ENCODE data around the gene LIN28B. TPM values are rescaled to one million over a fixed set of nuclear protein-coding genes. Genes with fewer than 3 reads are reported as not detected.

LIN28B gene, protein sequence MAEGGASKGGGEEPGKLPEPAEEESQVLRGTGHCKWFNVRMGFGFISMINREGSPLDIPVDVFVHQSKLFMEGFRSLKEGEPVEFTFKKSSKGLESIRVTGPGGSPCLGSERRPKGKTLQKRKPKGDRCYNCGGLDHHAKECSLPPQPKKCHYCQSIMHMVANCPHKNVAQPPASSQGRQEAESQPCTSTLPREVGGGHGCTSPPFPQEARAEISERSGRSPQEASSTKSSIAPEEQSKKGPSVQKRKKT
- under 1 TPM in 2 of 6 donors, not detected in 4; 0.10 to 0.49 TPM for total RNA-seq

DNA sequence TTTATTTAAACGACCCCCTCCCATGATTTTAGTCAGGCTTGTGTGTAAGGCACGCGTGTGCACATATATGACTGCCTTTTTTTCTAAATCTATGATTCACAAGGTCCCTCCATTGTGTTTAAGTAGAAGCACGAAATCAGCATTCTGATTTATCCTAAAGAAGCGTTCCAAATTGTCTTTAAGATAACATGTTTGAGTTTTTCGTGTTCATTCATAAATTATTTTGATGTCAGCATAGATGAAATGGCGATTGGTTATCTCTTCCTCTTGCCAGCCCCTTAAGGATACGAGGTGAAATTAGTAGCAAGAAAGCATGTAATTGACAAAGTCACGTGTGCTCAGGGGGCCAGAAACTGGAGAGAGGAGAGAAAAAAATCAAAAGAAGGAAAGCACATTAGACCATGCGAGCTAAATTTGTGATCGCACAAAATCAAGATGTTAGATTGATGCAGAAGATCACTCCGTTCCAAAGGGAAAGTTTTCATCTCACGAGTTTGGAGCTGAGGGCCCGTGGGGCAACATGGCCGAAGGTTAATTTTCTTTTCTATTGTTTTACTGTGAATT lies at the start of gene LIN28B:
TSS of gene LIN28B (plus strand) at position 377 of the 564 bp plus-strand sequence. CDS start at position 521, 144 bp downstream.
- H3K36me3 ChIP-seq = no peaks in the 10 kb centered on the region
- ATAC-seq (ENCODE audit: low FRiP score in 2 of 2) = no peak
- no peaks in the 10 kb centered on the region for H3K9me3 ChIP-seq
- H3K27me3 ChIP-seq = peaks cover 0 to 60% (median 19%) of the 10 kb centered on the region in 4 donors
- H3K27ac ChIP-seq = no peak within 1 kb of the TSS
- no peak for DNase-seq
- 6 to 11% methylated on average over 15 of the region's 15 CpGs for WGBS, 2 donors
- peaks cover 0 to 8% (median 2%) of the 10 kb centered on the region in 4 donors for H3K4me1 ChIP-seq
- H3K4me3 ChIP-seq = no peak within 1 kb of the TSS
- TF ChIP-seq, protein P1, sequence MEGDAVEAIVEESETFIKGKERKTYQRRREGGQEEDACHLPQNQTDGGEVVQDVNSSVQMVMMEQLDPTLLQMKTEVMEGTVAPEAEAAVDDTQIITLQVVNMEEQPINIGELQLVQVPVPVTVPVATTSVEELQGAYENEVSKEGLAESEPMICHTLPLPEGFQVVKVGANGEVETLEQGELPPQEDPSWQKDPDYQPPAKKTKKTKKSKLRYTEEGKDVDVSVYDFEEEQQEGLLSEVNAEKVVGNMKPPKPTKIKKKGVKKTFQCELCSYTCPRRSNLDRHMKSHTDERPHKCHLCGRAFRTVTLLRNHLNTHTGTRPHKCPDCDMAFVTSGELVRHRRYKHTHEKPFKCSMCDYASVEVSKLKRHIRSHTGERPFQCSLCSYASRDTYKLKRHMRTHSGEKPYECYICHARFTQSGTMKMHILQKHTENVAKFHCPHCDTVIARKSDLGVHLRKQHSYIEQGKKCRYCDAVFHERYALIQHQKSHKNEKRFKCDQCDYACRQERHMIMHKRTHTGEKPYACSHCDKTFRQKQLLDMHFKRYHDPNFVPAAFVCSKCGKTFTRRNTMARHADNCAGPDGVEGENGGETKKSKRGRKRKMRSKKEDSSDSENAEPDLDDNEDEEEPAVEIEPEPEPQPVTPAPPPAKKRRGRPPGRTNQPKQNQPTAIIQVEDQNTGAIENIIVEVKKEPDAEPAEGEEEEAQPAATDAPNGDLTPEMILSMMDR (IDR thresholded peaks at IDR 0.05) = no peak
- TF ChIP-seq POLR2A (IDR thresholded peaks at IDR 0.05) (no peak), POLR2AphosphoS5 (IDR thresholded peaks at IDR 0.05) (no peak), EP300 (IDR thresholded peaks at IDR 0.05) (no peak)

DNA sequence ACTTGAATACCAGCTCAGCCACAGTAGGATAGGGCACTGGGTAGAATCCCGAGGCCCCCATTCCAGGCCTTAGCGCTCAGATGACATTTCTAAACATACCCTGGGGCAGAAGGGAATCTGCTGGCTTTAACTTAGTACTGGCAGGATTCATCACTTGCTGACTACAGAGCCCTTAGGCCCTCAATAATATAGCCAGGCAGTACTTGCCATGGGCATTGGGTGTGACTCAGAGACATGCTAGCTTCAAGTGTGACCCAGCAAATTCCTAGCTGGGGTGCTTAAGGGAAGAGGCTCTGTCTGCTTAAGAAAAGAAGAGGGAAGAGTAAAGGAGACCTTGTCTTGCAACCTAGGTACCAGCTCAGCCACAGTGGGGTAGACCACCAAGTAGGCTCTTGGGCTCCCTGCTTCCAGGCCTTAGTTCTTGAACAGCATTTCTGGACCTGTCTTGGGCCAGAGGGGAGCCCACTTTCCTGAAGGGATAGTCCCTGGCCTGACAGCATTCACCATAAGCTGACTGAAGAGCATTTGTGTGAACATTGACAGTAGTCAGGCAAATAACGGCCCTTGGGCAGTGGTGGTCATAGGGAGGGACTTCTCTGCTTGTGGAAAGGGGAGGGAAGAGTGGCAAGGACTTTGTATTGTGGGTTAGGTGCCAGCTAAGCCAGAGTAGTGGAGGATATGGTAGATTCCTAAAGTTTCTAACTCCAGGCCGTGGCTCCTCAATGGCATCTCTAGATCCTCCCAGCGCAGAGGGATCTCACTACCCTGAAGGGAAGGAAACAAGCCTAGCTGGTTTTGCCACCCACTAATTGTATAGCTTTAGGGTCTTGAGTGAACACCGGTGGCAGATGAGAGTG lies 48.6 kb upstream of the LIN28B start:
- Histone ChIP-seq H3K36me3 (no peaks in the 10 kb centered on the region), H3K27me3 (no peaks in the 10 kb centered on the region), H3K9me3 (no peaks in the 10 kb centered on the region), H3K27ac (no peak overlapping the region), H3K4me1 (no peaks in the 10 kb centered on the region), H3K4me3 (no peak overlapping the region)
- ATAC-seq (ENCODE audit: low FRiP score in 2 of 2) (no peak), DNase-seq (no peak)
- 82 to 85% methylated on average over 6 of the region's 6 CpGs for WGBS, 2 donors
- TF ChIP-seq, protein P1 (IDR thresholded peaks at IDR 0.05) = no peak
- no peak for TF ChIP-seq POLR2AphosphoS5 (IDR thresholded peaks at IDR 0.05)
- no peak for TF ChIP-seq POLR2A (IDR thresholded peaks at IDR 0.05)
- TF ChIP-seq EP300 (IDR thresholded peaks at IDR 0.05) = no peak

DNA sequence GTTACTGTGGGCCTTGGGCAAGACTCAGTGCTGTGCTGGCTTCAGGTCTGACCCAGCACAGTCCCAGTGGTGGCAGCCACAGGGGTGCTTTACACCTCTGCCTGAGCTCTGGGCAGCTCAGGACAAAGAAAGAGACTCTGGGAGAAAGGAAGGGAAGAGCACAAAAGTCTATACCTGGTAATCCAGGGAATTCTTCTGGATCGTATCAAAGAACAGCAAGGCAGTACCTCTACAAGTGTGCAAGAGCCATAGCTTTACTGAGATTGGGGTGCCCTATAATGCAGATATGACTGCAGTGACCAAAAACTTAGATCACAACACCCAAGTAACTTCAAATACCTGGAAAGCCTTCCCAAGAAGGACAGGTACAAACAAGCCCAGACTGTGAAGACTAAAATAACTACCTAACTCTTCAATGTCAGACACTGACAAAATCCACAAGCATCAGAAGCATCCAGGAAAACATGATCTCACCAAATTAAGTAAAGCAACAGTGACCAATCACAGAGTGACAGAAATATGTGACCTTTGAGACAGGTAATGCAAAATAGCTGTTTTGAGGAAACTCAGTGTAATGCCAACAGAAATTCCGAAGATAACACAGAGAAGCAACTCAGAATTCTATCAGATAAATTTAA lies 47.9 kb upstream of the LIN28B start:
- H3K9me3 ChIP-seq = no peaks in the 10 kb centered on the region
- TF ChIP-seq, protein P1 (IDR thresholded peaks at IDR 0.05) = no peak
- TF ChIP-seq POLR2AphosphoS5 (IDR thresholded peaks at IDR 0.05) = no peak
- TF ChIP-seq POLR2A (IDR thresholded peaks at IDR 0.05) = no peak
- TF ChIP-seq EP300 (IDR thresholded peaks at IDR 0.05) = no peak
- WGBS, 2 donors = 90% methylated on average over 2 of the region's 2 CpGs
- no peak overlapping the region for H3K27ac ChIP-seq
- no peaks in the 10 kb centered on the region for H3K36me3 ChIP-seq
- no peaks in the 10 kb centered on the region for H3K27me3 ChIP-seq
- no peak for ATAC-seq (ENCODE audit: low FRiP score in 2 of 2)
- no peak overlapping the region for H3K4me3 ChIP-seq
- no peaks in the 10 kb centered on the region for H3K4me1 ChIP-seq
- DNase-seq = no peak

DNA sequence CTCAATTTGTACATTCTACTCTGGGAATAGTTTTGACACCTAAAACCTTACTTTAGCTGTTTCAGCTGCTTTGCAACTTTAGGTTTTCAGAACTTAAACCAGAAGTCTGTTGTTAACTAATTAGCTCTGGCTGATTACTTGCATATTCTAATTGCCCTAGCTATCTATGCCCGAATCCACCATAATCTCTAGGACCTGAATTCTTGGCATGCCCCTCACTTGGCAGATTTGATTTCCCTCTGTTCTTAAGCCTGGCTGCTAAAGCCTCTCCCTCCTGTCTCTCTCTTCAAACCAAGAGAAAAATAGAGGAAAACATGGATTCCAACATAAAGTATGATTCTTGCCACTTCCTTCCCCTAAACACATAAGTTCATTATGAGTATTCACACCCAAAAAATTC lies 35.0 kb upstream of the LIN28B start:
- Histone ChIP-seq H3K9me3 (no peaks in the 10 kb centered on the region), H3K36me3 (no peaks in the 10 kb centered on the region), H3K27ac (no peak overlapping the region), H3K4me1 (no peaks in the 10 kb centered on the region), H3K4me3 (no peak overlapping the region), H3K27me3 (no peaks in the 10 kb centered on the region)
- WGBS, 2 donors = 55 to 60% methylated on average over 1 of the region's 1 CpG
- TF ChIP-seq POLR2AphosphoS5 (IDR thresholded peaks at IDR 0.05) (no peak), EP300 (IDR thresholded peaks at IDR 0.05) (no peak), POLR2A (IDR thresholded peaks at IDR 0.05) (no peak)
- TF ChIP-seq, protein P1 (IDR thresholded peaks at IDR 0.05) = no peak
- DNase-seq (no peak), ATAC-seq (ENCODE audit: low FRiP score in 2 of 2) (no peak)
